Measurements from ENCODE around the gene TRPM8. TPM values are rescaled to one million over a fixed set of nuclear protein-coding genes. Genes with fewer than 3 reads are reported as not detected.

Gene TRPM8
- total and polyA plus RNA-seq, 9 donors: 0.92 TPM; not detected in 8

GRCh38 chr2:234060236-234060635 is 143.1 kb downstream of the TRPM8 start:
- Histone ChIP-seq H3K36me3 (no peaks in the 10 kb centered on the region), H3K4me1 (ENCODE audit: insufficient read depth) (no peaks in the 10 kb centered on the region), H3K4me3 (no peak overlapping the region), H3K9me3 (no peaks in the 10 kb centered on the region), H3K27me3 (no peaks in the 10 kb centered on the region), H3K27ac (no peak overlapping the region)
- intact Hi-C loops (cut with DNase I): no loop called here
- no peak for TF ChIP-seq EP300 (IDR thresholded peaks at IDR 0.05)
- no peak for TF ChIP-seq POLR2A (IDR thresholded peaks at IDR 0.05)
- no peak for TF ChIP-seq CTCF (IDR thresholded peaks at IDR 0.05)
- DNase-seq: no peak
- 38 to 56% (median 45%) methylated on average over 8 of the region's 8 CpGs for WGBS, 3 donors

DNA sequence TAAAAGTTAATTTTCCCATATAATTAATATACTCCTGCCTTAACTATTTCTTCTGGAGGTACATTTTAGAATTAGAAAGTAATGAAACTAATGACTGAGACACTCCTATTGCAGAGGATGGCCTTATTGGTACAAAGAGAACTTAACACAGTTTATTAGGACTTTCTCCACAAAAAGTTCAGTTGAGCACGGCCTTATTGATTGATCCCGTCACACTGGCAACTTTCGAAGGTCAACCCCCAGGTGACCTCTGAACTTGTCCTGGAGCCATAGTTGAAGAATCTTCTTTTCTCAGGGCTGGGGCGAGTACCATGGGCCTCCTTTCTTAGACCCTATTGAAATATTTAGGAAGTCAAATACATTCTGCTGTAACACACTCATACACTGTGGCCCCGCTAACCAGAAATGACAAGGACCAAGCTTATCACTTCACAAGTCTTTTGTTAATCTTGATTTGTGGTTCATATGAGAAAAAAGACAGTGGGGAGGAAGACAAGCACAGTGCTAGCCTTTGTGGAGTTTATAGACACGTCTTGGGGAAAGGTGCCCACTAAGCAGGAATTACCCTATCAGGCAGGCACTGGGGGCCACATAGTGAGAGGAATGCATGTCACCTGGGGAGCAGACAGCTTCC is 144.6 kb downstream of the TRPM8 start:
- no peak overlapping the region for H3K4me3 ChIP-seq
- intact Hi-C loops (cut with DNase I): no loop called here
- WGBS, 3 donors: 82 to 84% (median 82%) methylated on average over 6 of the region's 6 CpGs

GRCh38 chr2:234066587-234066986 is 149.4 kb downstream of the TRPM8 start:
- 68 to 78% (median 70%) methylated on average over 2 of the region's 2 CpGs for WGBS, 3 donors
- Histone ChIP-seq H3K4me3 (no peak overlapping the region), H3K9me3 (no peaks in the 10 kb centered on the region), H3K36me3 (no peaks in the 10 kb centered on the region), H3K27me3 (no peaks in the 10 kb centered on the region), H3K4me1 (ENCODE audit: insufficient read depth) (no peaks in the 10 kb centered on the region), H3K27ac (no peak overlapping the region)
- no peak for DNase-seq
- TF ChIP-seq CTCF (IDR thresholded peaks at IDR 0.05) (no peak), POLR2A (IDR thresholded peaks at IDR 0.05) (no peak), EP300 (IDR thresholded peaks at IDR 0.05) (no peak)
- intact Hi-C loops (cut with DNase I): no loop called here

More for the DNA sequence above, 144.6 kb downstream of the TRPM8 start:
- Histone ChIP-seq H3K36me3 (no peaks in the 10 kb centered on the region), H3K4me1 (ENCODE audit: insufficient read depth) (no peaks in the 10 kb centered on the region), H3K9me3 (no peaks in the 10 kb centered on the region), H3K27ac (no peak overlapping the region), H3K27me3 (no peaks in the 10 kb centered on the region)
- TF ChIP-seq POLR2A (IDR thresholded peaks at IDR 0.05): no peak
- TF ChIP-seq EP300 (IDR thresholded peaks at IDR 0.05): no peak
- TF ChIP-seq CTCF (IDR thresholded peaks at IDR 0.05): no peak
- DNase-seq: no peak

Other genes starting within 250 kb of the TRPM8 start
- under 1 TPM in 1 of 7 donors, not detected in 6; 0.36 TPM for gene UGT1A9, start 245.5 kb upstream of the TRPM8 start, total RNA-seq
- gene UGT1A9, start 245.5 kb upstream of the TRPM8 start, polyA plus RNA-seq: not detected
- gene UGT1A7, start 235.5 kb upstream of the TRPM8 start, total RNA-seq: not detected
- not detected for gene UGT1A7, start 235.5 kb upstream of the TRPM8 start, polyA plus RNA-seq
- not detected for gene UGT1A6, start 224.5 kb upstream of the TRPM8 start, total RNA-seq
- not detected for gene UGT1A6, start 224.5 kb upstream of the TRPM8 start, polyA plus RNA-seq
- not detected for gene UGT1A5, start 204.5 kb upstream of the TRPM8 start, total RNA-seq
- gene UGT1A5, start 204.5 kb upstream of the TRPM8 start, polyA plus RNA-seq: not detected
- under 1 TPM in 2 of 7 donors, not detected in 5; 0.11 to 0.36 TPM for gene UGT1A4, start 198.6 kb upstream of the TRPM8 start, total RNA-seq
- gene UGT1A4, start 198.6 kb upstream of the TRPM8 start, polyA plus RNA-seq: not detected
- gene UGT1A3, start 188.3 kb upstream of the TRPM8 start, total RNA-seq: not detected
- gene UGT1A3, start 188.3 kb upstream of the TRPM8 start, polyA plus RNA-seq: not detected
- under 1 TPM in 2 of 7 donors, not detected in 5; 0.13 to 0.15 TPM for gene UGT1A1, start 157.1 kb upstream of the TRPM8 start, total RNA-seq
- gene UGT1A1, start 157.1 kb upstream of the TRPM8 start, polyA plus RNA-seq: not detected
- gene MROH2A, start 139.0 kb upstream of the TRPM8 start, total RNA-seq: not detected
- not detected for gene MROH2A, start 139.0 kb upstream of the TRPM8 start, polyA plus RNA-seq
- 1 to 10 TPM in 1 of 7 donors, under 1 TPM in 2, not detected in 4; 0.07 to 1.3 (median 0.94) TPM for gene HJURP, start 62.8 kb upstream of the TRPM8 start, total RNA-seq
- 1 to 10 TPM in 1 of 2 donors, under 1 TPM in 1; 0.48 to 1.5 TPM for gene HJURP, start 62.8 kb upstream of the TRPM8 start, polyA plus RNA-seq
- gene SPP2, start 133.3 kb downstream of the TRPM8 start, total RNA-seq: under 1 TPM in 1 of 7 donors, not detected in 6; 0.34 TPM
- not detected for gene SPP2, start 133.3 kb downstream of the TRPM8 start, polyA plus RNA-seq

Data from ovary (tissue), 9 donors.